ENCODE results near the gene NIN. TPM values are rescaled to one million over a fixed set of nuclear protein-coding genes. Genes with fewer than 3 reads are reported as not detected.
"Not testable (repeated sequence)": the region's sequence is repeated elsewhere in the genome, so short reads cannot be mapped to it uniquely, and the experiment has no call there.

The NIN gene
- total RNA-seq, 1 donor from 2014 or later, result 67.5 TPM

GRCh38 chr14:50820786-50821509 is 10.0 kb downstream of the NIN start:
- DNase-seq, result no peak

GRCh38 chr14:50819303-50819702 is 11.7 kb downstream of the NIN start:
- not testable (repeated sequence) for DNase-seq

- no peak for DNase-seq
These were observed 14.4 kb downstream of the NIN start for GRCh38 chr14:50816395-50817047.

- not testable (repeated sequence) for DNase-seq
These were observed 15.4 kb downstream of the NIN start for GRCh38 chr14:50815526-50815925.

- DNase-seq, result not testable (repeated sequence)
These were observed 15.9 kb downstream of the NIN start for GRCh38 chr14:50815058-50815457.

- DNase-seq, result no peak
These were observed 16.8 kb downstream of the NIN start for GRCh38 chr14:50814161-50814560.

- DNase-seq, result no peak
These were observed 17.5 kb downstream of the NIN start for GRCh38 chr14:50813544-50813863.

- no peak for DNase-seq
These were observed 18.0 kb downstream of the NIN start for GRCh38 chr14:50812856-50813543.

GRCh38 chr14:50812180-50812579 is 18.8 kb downstream of the NIN start:
- no peak for DNase-seq

GRCh38 chr14:50808053-50808452 is 22.9 kb downstream of the NIN start:
- no peak for DNase-seq

GRCh38 chr14:50806241-50806933 is 24.6 kb downstream of the NIN start:
- DNase-seq, result no peak

GRCh38 chr14:50805396-50805795 is 25.6 kb downstream of the NIN start:
- no peak for DNase-seq

- DNase-seq, result no peak
These were observed 26.7 kb downstream of the NIN start for GRCh38 chr14:50804181-50804721.

GRCh38 chr14:50801706-50802105 is 29.3 kb downstream of the NIN start:
- no peak for DNase-seq

GRCh38 chr14:50800032-50800431 is 30.9 kb downstream of the NIN start:
- DNase-seq, result no peak

- DNase-seq, result no peak
These were observed 32.9 kb downstream of the NIN start for GRCh38 chr14:50798048-50798421.

GRCh38 chr14:50797250-50798047 is 33.5 kb downstream of the NIN start:
- no peak for DNase-seq

GRCh38 chr14:50796390-50796789 is 34.6 kb downstream of the NIN start:
- DNase-seq, result no peak

GRCh38 chr14:50795909-50796308 is 35.1 kb downstream of the NIN start:
- DNase-seq, result no peak

- no peak for DNase-seq
These were observed 35.8 kb downstream of the NIN start for GRCh38 chr14:50795142-50795541.

GRCh38 chr14:50794068-50794645 is 36.8 kb downstream of the NIN start:
- no peak for DNase-seq
